Effector memory CD4-positive, alpha-beta T cell (primary cell): ENCODE results near the gene GUCA1C.

Experiments
- DNase-seq, 3 donors: peaks; one replicate each; pipeline ENCODE4 v3.0.0-alpha.2; 2020
- H3K27ac ChIP-seq: 2 replicates; pipeline ENCODE4 v1.7.0; 2013; ENCODE audit warnings: mild to moderate bottlenecking, low read length, moderate library complexity; ENCODE audit not compliant: insufficient read depth, poor library complexity, severe bottlenecking
- H3K27me3 ChIP-seq: replicated peaks from 2 replicates; pipeline ENCODE4 v1.7.0; 2013; ENCODE audit warnings: mild to moderate bottlenecking, low read length; ENCODE audit not compliant: insufficient read depth, control insufficient read depth, poor library complexity, severe bottlenecking
- H3K36me3 ChIP-seq: 2 replicates; pipeline ENCODE4 v1.7.0; 2013; ENCODE audit warnings: mild to moderate bottlenecking, low read length, moderate library complexity; ENCODE audit not compliant: control insufficient read depth, insufficient read depth
- H3K4me1 ChIP-seq: 2 replicates; pipeline ENCODE4 v1.7.0; 2013; ENCODE audit warnings: low read length, mild to moderate bottlenecking; ENCODE audit not compliant: control insufficient read depth, insufficient read depth, poor library complexity, severe bottlenecking
- H3K4me3 ChIP-seq: 2 replicates; pipeline ENCODE4 v1.7.0; 2013; ENCODE audit warnings: low read length, low read depth, mild to moderate bottlenecking; ENCODE audit not compliant: insufficient read depth, poor library complexity, severe bottlenecking
- H3K9me3 ChIP-seq: 2 replicates; pipeline ENCODE4 v1.7.0; 2013; ENCODE audit warnings: mild to moderate bottlenecking, low read length, moderate library complexity; ENCODE audit not compliant: control insufficient read depth
- total RNA-seq, 3 donors: gene quantifications; one replicate each; lab custom pipeline; 2026; lab: John Stamatoyannopoulos, UW

GUCA1C gene
- 0 reads per million in 3 donors for total RNA-seq

GRCh38 chr3:108953700-108954099 lies at the start of gene GUCA1C:
GUCA1C (minus strand) TSS chr3:108953879; CDS start chr3:108953762, 117 bp downstream.
- H3K9me3 ChIP-seq = no peaks in the 10 kb centered on the region
- no peaks in the 10 kb centered on the region for H3K4me1 ChIP-seq
- H3K4me3 ChIP-seq = no peak within 1 kb of the TSS
- no peaks in the 10 kb centered on the region for H3K36me3 ChIP-seq
- no peak for DNase-seq
- no peak within 1 kb of the TSS for H3K27ac ChIP-seq
- H3K27me3 ChIP-seq = no peaks in the 10 kb centered on the region

GRCh38 chr3:108998436-108998835 lies 44.8 kb upstream of the GUCA1C start:
- DNase-seq = no peak
- Histone ChIP-seq H3K36me3 (no peaks in the 10 kb centered on the region), H3K27me3 (no peaks in the 10 kb centered on the region), H3K9me3 (no peaks in the 10 kb centered on the region), H3K4me1 (no peaks in the 10 kb centered on the region), H3K27ac (no peak overlapping the region), H3K4me3 (no peak overlapping the region)

GRCh38 chr3:108985844-108986243 lies 32.2 kb upstream of the GUCA1C start:
- Histone ChIP-seq H3K4me1 (no peaks in the 10 kb centered on the region), H3K4me3 (no peak overlapping the region), H3K36me3 (no peaks in the 10 kb centered on the region), H3K27ac (no peak overlapping the region), H3K9me3 (no peaks in the 10 kb centered on the region), H3K27me3 (no peaks in the 10 kb centered on the region)
- no peak for DNase-seq

- Histone ChIP-seq H3K4me3 (no peak overlapping the region), H3K9me3 (no peaks in the 10 kb centered on the region), H3K27me3 (no peaks in the 10 kb centered on the region), H3K36me3 (no peaks in the 10 kb centered on the region), H3K4me1 (no peaks in the 10 kb centered on the region), H3K27ac (no peak overlapping the region)
- no peak for DNase-seq
These were observed 29.4 kb upstream of the GUCA1C start for GRCh38 chr3:108983051-108983450.

- Histone ChIP-seq H3K27me3 (no peaks in the 10 kb centered on the region), H3K4me3 (no peak overlapping the region), H3K27ac (no peak overlapping the region), H3K4me1 (no peaks in the 10 kb centered on the region), H3K36me3 (no peaks in the 10 kb centered on the region), H3K9me3 (no peaks in the 10 kb centered on the region)
- DNase-seq = no peak
These were observed 22.4 kb upstream of the GUCA1C start for GRCh38 chr3:108976058-108976457.

GRCh38 chr3:108973019-108973418 lies 19.3 kb upstream of the GUCA1C start:
- H3K9me3 ChIP-seq = no peaks in the 10 kb centered on the region
- no peaks in the 10 kb centered on the region for H3K27me3 ChIP-seq

GRCh38 chr3:108972482-108972881 lies 18.8 kb upstream of the GUCA1C start:
- H3K36me3 ChIP-seq = no peaks in the 10 kb centered on the region
- DNase-seq = no peak
- no peaks in the 10 kb centered on the region for H3K9me3 ChIP-seq
- no peak overlapping the region for H3K27ac ChIP-seq
- no peaks in the 10 kb centered on the region for H3K4me1 ChIP-seq
- no peaks in the 10 kb centered on the region for H3K27me3 ChIP-seq
- H3K4me3 ChIP-seq = no peak overlapping the region

More at GRCh38 chr3:108973019-108973418, 19.3 kb upstream of the GUCA1C start:
- no peak for DNase-seq
- Histone ChIP-seq H3K4me1 (no peaks in the 10 kb centered on the region), H3K27ac (no peak overlapping the region), H3K36me3 (no peaks in the 10 kb centered on the region), H3K4me3 (no peak overlapping the region)

- DNase-seq = no peak
- H3K36me3 ChIP-seq = no peaks in the 10 kb centered on the region
- no peaks in the 10 kb centered on the region for H3K27me3 ChIP-seq
- H3K4me1 ChIP-seq = no peaks in the 10 kb centered on the region
- no peak overlapping the region for H3K4me3 ChIP-seq
- no peak overlapping the region for H3K27ac ChIP-seq
- no peaks in the 10 kb centered on the region for H3K9me3 ChIP-seq
These were observed 16.9 kb upstream of the GUCA1C start for GRCh38 chr3:108970561-108970960.

GRCh38 chr3:108966773-108967172 lies 13.1 kb upstream of the GUCA1C start:
- no peaks in the 10 kb centered on the region for H3K27me3 ChIP-seq
- H3K36me3 ChIP-seq = no peaks in the 10 kb centered on the region
- no peak for DNase-seq
- H3K4me1 ChIP-seq = no peaks in the 10 kb centered on the region
- no peak overlapping the region for H3K27ac ChIP-seq
- no peaks in the 10 kb centered on the region for H3K9me3 ChIP-seq
- H3K4me3 ChIP-seq = no peak overlapping the region

- Histone ChIP-seq H3K36me3 (no peaks in the 10 kb centered on the region), H3K4me3 (no peak overlapping the region), H3K9me3 (no peaks in the 10 kb centered on the region), H3K27me3 (no peaks in the 10 kb centered on the region), H3K27ac (no peak overlapping the region), H3K4me1 (no peaks in the 10 kb centered on the region)
- no peak for DNase-seq
These were observed 5.3 kb upstream of the GUCA1C start for GRCh38 chr3:108959017-108959416.

GRCh38 chr3:108953210-108953609 lies 469 bp downstream of the GUCA1C start:
- no peaks in the 10 kb centered on the region for H3K9me3 ChIP-seq
- H3K27ac ChIP-seq = no peak overlapping the region
- DNase-seq = no peak

More at GRCh38 chr3:108953210-108953609, 469 bp downstream of the GUCA1C start:
- H3K4me1 ChIP-seq = no peaks in the 10 kb centered on the region
- no peaks in the 10 kb centered on the region for H3K27me3 ChIP-seq
- no peak overlapping the region for H3K4me3 ChIP-seq
- H3K36me3 ChIP-seq = no peaks in the 10 kb centered on the region
